DMS53 treated with DMSO at 0.1 percent for 48 hours (cell line): ENCODE data around the gene GPR162.

Source experiments
- DNase-seq: peaks from one replicate; lab custom pipeline; 2025; ENCODE audit not compliant: unreplicated experiment; lab: John Stamatoyannopoulos, UW

The GPR162 gene

GRCh38 chr12:6833189-6833890 lies 11.7 kb downstream of the GPR162 start:
- no peak for DNase-seq

- DNase-seq, result no peak
These were observed 12.6 kb downstream of the GPR162 start for GRCh38 chr12:6834254-6834653.

- DNase-seq, result no peak
These were observed 13.3 kb downstream of the GPR162 start for GRCh38 chr12:6834873-6835272.

GRCh38 chr12:6836851-6837250 lies 15.2 kb downstream of the GPR162 start:
- DNase-seq, result no peak

GRCh38 chr12:6837370-6838060 lies 15.9 kb downstream of the GPR162 start:
- no peak for DNase-seq

- DNase-seq, result no peak
These were observed 17.2 kb downstream of the GPR162 start for GRCh38 chr12:6838854-6839253.

GRCh38 chr12:6839482-6840201 lies 18.0 kb downstream of the GPR162 start:
- peak; percentile 78 for DNase-seq

- DNase-seq, result no peak
These were observed 18.7 kb downstream of the GPR162 start for GRCh38 chr12:6840330-6840729.

- no peak for DNase-seq
These were observed 19.3 kb downstream of the GPR162 start, which contains the start of gene GNB3 for GRCh38 chr12:6840761-6841515. GNB3 (plus strand) TSS chr12:6840925; CDS start chr12:6841288, 363 bp downstream.

GRCh38 chr12:6842075-6842474 lies 20.5 kb downstream of the GPR162 start:
- no peak for DNase-seq

GRCh38 chr12:6843118-6843902 lies 21.7 kb downstream of the GPR162 start:
- DNase-seq, result no peak

- DNase-seq, result no peak
These were observed 23.8 kb downstream of the GPR162 start for GRCh38 chr12:6845395-6845794.

- DNase-seq, result no peak
These were observed 24.8 kb downstream of the GPR162 start for GRCh38 chr12:6846316-6846869.

GRCh38 chr12:6847676-6848075 lies 26.1 kb downstream of the GPR162 start:
- DNase-seq, result no peak

GRCh38 chr12:6849427-6849826 lies 27.8 kb downstream of the GPR162 start:
- no peak for DNase-seq

- DNase-seq, result no peak
These were observed 28.4 kb downstream of the GPR162 start for GRCh38 chr12:6849976-6850560.

GRCh38 chr12:6850796-6851152 lies 29.2 kb downstream of the GPR162 start:
- no peak for DNase-seq

- peak; percentile 100 for DNase-seq
These were observed 29.7 kb downstream of the GPR162 start, which contains the start of gene CDCA3 for GRCh38 chr12:6851153-6851920. CDCA3 (minus strand) TSS chr12:6851286; CDS start chr12:6850952, 334 bp downstream.
